KOPT-K1 (cell line): ENCODE data around the gene LRRC1.

ENCODE experiments used
- H3K27ac ChIP-seq: fragments of 200-600 bp; sonication (generic); 2 replicates; pipeline ENCODE4 v1.5.1; 2016; ENCODE audit warnings: antibody characterized with exemption, mild to moderate bottlenecking, low read depth, low read length; ENCODE audit not compliant: poor library complexity, severe bottlenecking
- H3K36me3 ChIP-seq: fragments of 200-600 bp; sonication (generic); 2 replicates; pipeline ENCODE4 v1.5.1; 2017; ENCODE audit warnings: antibody characterized with exemption, mild to moderate bottlenecking, low read length, moderate library complexity; ENCODE audit not compliant: insufficient read depth
- H3K9me3 ChIP-seq: fragments of 200-600 bp; sonication (generic); 2 replicates; pipeline ENCODE4 v1.5.1; 2017; ENCODE audit warnings: antibody characterized with exemption, low read length, mild to moderate bottlenecking; ENCODE audit not compliant: insufficient read depth, poor library complexity, severe bottlenecking

LRRC1 gene

GRCh38 chr6:53818858-53819609 lies 24.2 kb downstream of the LRRC1 start:
- Histone ChIP-seq H3K27ac (no peak overlapping the region), H3K9me3 (no peaks in the 10 kb centered on the region), H3K36me3 (no peaks in the 10 kb centered on the region)

- Histone ChIP-seq H3K9me3 (no peaks in the 10 kb centered on the region), H3K36me3 (no peaks in the 10 kb centered on the region), H3K27ac (no peak overlapping the region)
Measured at GRCh38 chr6:53822401-53823125, 27.8 kb downstream of the LRRC1 start.

GRCh38 chr6:53824714-53825113 lies 29.9 kb downstream of the LRRC1 start:
- no peaks in the 10 kb centered on the region for H3K36me3 ChIP-seq
- H3K27ac ChIP-seq, result no peak overlapping the region
- no peaks in the 10 kb centered on the region for H3K9me3 ChIP-seq

GRCh38 chr6:53825532-53826321 lies 30.9 kb downstream of the LRRC1 start:
- Histone ChIP-seq H3K36me3 (no peaks in the 10 kb centered on the region), H3K27ac (no peak overlapping the region), H3K9me3 (no peaks in the 10 kb centered on the region)

DNA sequence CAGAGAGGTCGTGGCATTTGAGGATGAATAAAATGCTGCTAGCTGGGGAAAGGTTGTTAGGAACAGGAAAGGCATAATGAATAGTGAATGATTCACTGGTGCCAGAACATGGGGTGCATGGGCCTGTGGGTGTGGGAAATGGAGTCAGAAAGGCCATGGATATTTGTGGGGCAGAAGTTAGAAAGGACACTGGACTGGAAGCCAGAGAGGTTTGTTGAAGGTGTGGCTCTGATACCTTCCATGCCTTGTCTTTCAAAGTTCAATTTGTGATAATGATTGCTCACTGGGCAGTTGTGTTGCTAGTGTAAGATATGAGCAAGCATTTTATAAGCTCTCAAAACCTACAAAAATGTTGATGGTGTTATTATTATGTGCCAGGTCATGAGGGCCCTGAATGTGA lies 32.7 kb downstream of the LRRC1 start:
- Histone ChIP-seq H3K36me3 (no peaks in the 10 kb centered on the region), H3K27ac (no peak overlapping the region), H3K9me3 (no peaks in the 10 kb centered on the region)

DNA sequence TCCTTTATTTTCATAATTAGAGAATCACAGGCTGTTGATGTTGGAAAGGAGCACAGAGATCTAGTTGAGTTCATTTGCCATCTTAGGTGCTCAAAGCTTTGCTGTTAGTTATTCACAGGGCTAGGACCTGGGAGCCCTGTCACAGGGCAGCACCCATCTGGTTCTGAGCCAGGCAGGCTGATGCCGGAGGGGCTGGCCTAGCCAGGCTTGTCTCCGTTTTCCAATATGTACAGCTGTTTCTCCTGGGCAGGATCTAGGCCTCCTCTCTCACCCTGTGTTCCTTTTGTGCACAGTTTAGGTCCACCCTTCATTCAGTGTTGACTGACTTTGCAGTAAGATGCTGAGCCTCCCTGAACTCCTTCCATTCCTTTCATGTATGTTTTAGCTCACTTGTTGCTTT lies 33.4 kb downstream of the LRRC1 start:
- H3K9me3 ChIP-seq, result no peaks in the 10 kb centered on the region
- no peak overlapping the region for H3K27ac ChIP-seq
- no peaks in the 10 kb centered on the region for H3K36me3 ChIP-seq

GRCh38 chr6:53828966-53829697 lies 34.3 kb downstream of the LRRC1 start:
- Histone ChIP-seq H3K36me3 (no peaks in the 10 kb centered on the region), H3K9me3 (no peaks in the 10 kb centered on the region), H3K27ac (no peak overlapping the region)

GRCh38 chr6:53829698-53830221 lies 35.0 kb downstream of the LRRC1 start:
- Histone ChIP-seq H3K36me3 (no peaks in the 10 kb centered on the region), H3K9me3 (no peaks in the 10 kb centered on the region), H3K27ac (no peak overlapping the region)

GRCh38 chr6:53830366-53830765 lies 35.6 kb downstream of the LRRC1 start:
- H3K9me3 ChIP-seq, result no peaks in the 10 kb centered on the region
- H3K36me3 ChIP-seq, result no peaks in the 10 kb centered on the region
- H3K27ac ChIP-seq, result no peak overlapping the region

DNA sequence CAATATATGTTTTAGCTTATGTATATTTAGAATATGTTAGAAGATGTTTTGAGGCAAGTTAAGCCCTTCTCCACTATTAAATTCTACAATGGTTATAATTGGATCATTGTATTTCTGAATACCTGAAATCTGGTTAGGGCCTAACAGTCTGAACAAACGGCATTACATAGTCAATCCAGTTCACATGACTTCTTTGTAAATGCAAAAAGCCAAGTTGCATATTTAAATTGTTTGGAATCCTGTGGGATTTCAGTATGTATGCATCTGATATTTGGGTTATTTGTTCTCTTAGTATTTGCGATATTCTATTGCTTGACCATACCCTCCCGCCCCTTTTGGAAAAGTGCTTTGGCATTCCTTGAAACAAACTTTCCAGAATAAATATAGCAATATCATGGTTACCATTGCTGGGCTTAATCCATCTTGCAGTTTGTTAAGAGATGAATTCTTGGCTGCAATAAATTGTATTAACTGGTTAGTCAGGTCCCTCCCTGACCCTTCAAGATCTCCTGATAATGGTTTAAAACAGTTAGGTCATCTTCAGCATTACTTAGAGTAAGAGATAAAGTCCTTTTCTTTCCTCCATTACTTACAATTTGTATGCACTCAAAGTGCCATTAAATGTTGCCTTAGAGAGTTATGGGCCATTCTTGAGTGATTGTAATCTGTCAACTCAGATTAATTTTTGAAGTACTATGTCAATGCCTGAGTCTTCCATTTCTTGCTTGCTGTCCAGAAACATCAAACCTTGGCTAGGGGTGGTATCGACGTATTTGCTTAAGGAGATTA lies 36.5 kb downstream of the LRRC1 start:
- Histone ChIP-seq H3K9me3 (no peaks in the 10 kb centered on the region), H3K36me3 (no peaks in the 10 kb centered on the region), H3K27ac (no peak overlapping the region)

GRCh38 chr6:53831936-53832660 lies 37.3 kb downstream of the LRRC1 start:
- Histone ChIP-seq H3K36me3 (no peaks in the 10 kb centered on the region), H3K27ac (no peak overlapping the region), H3K9me3 (no peaks in the 10 kb centered on the region)

- Histone ChIP-seq H3K27ac (no peak overlapping the region), H3K9me3 (no peaks in the 10 kb centered on the region), H3K36me3 (no peaks in the 10 kb centered on the region)
Measured at GRCh38 chr6:53833155-53833554, 38.4 kb downstream of the LRRC1 start.

GRCh38 chr6:53834132-53834531 lies 39.3 kb downstream of the LRRC1 start:
- H3K27ac ChIP-seq, result no peak overlapping the region
- H3K9me3 ChIP-seq, result no peaks in the 10 kb centered on the region
- no peaks in the 10 kb centered on the region for H3K36me3 ChIP-seq
